Limb (tissue), 2 donors: Measurements from ENCODE around the gene DRD1.
"Not testable (repeated sequence)": the region's sequence is repeated elsewhere in the genome, so short reads cannot be mapped to it uniquely, and the experiment has no call there.

ENCODE experiments used
- DNase-seq, 2 donors: peaks; one replicate each; pipeline ENCODE4 v3.0.0-alpha.2; 2016; ENCODE audit errors: extremely low spot score in 2 of 2

The DRD1 gene

DNA sequence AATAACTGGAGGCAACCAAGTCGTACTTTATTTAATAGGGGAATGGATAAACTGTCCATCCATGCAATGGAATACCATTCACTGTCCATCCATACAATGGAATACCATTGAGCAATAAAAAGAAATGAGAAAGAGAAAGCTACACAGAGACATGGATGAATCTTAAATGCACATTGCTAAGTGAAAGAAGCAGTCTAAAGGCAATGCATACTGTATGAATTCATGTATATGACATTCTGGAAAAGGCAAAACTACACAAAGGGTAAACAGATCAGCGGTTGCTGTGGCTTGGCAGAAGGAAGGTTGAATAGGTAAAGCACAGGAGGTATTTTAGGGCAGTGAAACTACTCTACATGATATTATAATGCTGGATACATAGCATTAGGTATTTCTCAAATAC lies 16.2 kb downstream of the DRD1 start:
- DNase-seq = no peak

DNA sequence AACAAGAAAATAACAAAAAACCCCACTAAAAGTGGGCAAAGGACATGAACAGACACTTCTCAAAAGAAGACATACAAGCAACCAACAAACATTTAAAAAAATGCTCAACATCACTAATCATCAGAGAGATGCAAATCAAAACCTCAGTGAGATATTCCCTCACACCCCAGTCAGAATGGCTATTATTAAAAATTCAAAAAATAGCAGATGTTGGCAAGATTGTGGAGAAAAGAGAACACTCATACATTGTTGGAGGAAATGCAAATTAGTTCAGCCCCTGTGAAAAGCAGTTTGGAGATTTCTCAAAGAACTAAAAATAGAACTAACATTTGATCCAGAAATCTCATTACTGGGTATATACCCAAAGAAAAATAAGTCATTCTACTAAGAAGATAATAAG lies 19.4 kb downstream of the DRD1 start:
- DNase-seq = not testable (repeated sequence)

DNA sequence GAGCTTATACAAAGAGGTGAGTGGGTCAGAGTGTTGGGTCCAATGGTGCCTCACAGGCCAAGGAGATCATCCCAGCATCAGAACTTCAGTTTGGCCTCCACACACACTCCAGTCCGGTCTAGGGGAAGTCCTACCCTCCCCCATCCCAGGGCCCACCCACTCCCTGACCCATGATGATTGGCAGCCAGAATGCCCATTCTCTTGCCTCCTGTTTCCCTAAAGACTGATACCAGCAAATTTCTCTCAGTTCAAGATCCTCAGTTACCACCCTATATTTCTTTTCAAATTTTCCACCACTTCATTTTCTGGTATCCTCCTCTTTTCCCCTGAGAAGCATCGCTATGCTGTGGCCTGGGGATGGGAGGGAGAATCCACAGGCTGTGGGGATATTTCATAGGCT lies 21.9 kb downstream of the DRD1 start:
- DNase-seq = no peak

DNA sequence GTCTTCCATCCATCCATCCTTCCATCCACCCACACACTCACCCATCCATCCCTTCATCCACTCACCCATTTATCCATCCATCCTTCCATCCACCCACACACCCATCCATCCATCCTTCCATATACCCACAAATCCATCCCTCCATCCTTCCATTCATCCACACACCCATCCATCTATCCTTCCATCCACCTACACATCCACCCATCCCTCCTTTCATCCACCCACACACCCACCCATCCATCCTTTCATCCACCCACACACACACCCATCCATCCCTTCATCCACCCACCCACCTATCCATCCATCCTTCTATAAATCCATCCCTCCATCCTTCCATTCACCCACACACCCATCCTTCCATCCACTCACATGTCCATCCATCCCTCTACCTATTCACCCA lies 23.6 kb downstream of the DRD1 start:
- no peak for DNase-seq

DNA sequence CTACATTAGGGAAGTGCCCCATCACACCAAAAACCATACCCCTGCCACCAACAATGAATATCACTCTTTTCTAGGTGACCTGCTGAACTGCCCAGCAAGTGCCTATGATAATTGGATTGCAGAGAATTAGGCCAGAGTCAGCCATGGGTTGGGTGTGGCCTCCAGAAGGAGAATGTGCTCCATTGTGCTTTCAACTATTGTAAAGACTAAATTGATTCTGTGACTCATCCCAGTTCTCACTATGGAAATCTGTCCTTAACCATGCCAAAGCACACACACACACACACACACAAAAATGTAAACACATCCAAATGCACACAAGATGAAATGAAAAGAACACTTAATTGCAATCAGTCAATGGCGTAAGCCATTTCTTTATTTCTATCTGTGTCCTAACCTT lies 25.7 kb downstream of the DRD1 start:
- no peak for DNase-seq

DNA sequence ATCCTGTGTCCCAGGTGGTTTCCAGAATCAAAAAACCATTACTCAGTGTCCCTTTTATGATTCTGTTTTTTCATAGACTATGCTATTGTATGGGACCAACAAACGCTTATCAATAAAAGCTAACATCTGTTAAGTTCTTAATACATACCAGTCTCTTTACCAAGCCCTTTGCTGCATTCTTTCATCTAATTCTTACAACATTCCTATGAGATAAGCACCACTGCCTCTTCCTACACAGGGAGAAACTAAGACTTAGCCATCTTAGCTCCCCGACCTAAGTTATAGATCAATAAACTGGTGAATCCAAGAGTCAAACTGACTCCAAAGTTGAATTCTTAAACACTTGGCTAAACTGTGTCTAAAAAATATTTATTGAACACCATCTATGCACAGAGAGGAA lies 26.6 kb downstream of the DRD1 start:
- no peak for DNase-seq

DNA sequence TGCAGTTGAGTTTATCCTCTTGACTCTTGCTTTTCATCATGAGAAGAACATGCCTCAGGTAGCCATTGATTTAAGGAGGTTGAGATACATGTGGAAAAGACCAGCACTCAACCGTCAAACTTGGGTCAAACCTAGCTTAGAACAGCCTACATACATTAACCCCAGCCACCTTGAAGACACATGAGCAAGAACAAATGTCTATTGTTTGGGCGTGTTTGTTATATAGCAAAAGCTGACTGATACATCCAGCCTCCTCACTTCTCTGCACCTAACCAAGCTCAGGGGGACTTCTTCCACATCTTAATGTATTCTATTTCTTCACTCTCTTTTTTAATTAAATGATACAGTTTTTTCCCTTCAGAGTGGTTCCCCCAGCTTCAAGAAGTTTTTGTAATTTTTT lies 28.7 kb downstream of the DRD1 start:
- DNase-seq = no peak

DNA sequence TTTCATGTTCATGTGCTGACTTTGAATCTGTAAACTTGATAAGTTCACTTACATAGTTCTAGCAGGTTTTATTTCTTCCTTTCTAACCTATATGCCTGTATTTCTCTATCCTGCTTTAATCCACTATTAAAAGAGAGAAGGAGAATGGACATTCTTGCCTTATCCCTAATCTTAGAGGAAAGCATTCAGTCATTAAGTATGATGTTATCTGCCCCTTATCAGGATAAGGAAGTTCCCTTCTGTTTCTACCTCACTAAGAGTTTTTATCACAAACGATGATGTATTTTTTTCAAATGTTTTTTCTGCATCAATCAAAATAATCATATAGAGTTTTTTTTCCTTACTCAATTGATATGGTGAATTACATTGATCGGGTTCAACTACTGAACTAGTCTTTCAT lies 33.1 kb downstream of the DRD1 start:
- DNase-seq = no peak

DNA sequence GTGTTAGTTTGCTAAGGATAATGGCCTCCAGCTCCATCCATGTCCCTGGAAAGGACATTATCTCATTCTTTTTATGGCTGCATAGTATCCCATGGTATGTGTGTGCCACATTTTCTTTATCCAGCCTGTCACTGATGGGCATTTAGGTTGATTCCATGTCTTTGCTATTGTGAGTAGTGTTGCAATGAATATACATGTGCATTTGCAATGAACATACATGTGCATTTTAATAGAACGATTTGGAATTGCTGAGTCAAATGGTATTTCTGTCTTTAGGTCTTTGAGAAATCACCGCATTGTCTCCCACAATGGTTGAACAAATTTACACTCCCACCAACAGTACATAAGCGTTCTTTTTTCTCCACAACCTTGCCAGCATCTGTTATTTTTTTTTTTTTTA lies 37.7 kb downstream of the DRD1 start:
- DNase-seq = no peak

DNA sequence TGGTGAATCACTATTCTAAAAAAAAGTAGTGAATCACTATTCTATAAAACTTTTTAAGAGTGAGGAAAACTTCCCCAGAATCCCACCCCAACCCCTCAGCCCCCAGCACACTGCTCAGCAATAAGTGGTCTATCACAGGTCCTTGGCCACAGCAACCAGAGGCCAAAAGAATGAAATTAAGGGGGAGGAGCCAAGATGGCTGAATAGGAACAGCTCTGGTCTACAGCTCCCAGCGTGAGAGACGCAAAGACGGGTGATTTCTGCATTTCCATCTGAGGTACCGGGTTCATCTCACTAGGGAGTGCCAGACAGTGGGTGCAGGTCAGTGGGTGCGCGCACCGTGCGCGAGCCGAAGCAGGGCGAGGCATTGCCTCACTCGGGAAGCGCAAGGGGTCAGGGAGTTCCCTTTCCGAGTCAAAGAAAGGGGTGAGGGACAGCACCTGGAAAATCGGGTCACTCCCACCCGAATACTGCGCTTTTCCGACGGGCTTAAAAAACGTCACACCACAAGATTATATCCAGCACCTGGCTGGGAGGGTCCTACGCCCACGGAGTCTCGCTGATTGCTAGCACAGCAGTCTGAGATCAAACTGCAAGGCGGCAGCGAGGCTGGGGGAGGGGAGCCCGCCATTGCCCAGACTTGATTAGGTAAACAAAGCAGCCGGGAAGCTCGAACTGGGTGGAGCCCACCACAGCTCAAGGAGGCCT lies 46.2 kb downstream of the DRD1 start:
- DNase-seq = not testable (repeated sequence)

DNA sequence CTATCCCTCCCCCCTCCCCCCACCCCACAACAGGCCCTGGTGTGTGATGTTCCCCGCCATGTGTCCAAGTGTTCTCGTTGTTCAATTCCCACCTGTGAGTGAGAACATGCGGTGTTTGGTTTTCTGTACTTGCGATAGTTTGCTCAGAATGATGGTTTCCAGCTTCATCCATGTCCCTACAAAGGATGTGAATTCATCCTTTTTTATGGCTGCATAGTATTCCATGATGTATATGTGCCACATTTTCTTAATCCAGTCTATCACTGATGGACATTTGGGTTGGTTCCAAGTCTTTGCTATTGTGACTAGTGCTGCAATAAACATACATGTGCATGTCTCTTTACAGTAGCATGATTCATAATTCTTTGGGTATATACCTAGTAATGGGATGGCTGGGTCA lies 48.6 kb downstream of the DRD1 start:
- not testable (repeated sequence) for DNase-seq

DNA sequence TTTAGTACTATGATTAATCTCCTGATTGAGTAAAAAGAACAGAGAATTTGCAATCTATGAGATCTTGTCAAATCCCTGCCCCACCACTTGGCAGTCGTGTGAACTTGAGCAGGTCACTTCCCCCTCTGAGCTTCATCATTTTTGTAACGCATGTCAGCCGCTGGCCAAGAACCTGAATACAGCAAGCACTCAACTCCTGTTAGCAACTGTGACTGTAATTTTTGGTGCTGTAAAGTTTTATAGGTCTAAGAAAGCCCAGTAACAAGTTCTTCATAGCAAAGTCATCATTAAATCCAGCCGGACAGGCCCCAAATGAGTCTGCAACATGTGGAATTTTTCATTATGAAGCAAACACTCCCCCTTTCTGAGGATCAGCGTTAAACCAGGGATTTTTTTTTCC lies 49.4 kb downstream of the DRD1 start:
- DNase-seq = no peak

DNA sequence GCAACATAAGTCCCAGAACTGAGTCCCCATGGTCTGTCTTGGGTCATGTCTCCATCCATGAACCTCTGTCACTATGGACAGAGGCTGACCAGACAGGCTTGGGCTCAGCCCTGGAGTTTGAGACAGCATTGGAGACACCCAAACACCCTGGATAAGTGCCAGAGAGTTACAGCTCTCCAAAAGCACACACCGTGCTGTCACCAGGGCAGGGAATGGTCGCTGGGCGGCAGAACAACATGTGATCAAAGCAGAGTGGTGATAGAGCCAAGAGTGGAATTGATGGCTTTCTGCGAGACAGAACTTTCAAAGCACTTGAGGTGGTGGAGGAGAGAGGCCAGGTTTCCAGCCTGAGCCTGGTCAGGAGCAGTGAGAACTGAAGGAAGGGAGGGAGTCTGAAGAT lies 50.1 kb downstream of the DRD1 start:
- no peak for DNase-seq

DNA sequence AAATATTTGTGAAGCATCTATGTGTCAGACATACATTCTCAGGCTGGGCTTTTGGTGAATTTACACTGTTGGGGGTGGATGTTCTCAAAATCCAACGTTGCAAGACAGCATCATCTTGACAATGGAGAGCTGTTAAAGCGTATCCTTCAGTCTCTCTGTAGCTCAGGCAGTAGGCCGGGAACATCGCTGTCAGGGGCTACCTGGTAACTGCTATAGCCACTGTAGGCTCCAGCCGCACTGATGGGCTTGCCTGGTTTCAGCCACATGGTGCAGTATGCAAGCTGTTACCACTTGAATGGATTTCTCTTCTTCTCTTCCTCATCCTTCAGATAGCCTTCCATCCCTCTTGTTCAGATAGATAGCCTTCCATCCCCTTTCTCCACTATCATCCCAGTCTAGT lies 51.7 kb downstream of the DRD1 start:
- DNase-seq = no peak

DNA sequence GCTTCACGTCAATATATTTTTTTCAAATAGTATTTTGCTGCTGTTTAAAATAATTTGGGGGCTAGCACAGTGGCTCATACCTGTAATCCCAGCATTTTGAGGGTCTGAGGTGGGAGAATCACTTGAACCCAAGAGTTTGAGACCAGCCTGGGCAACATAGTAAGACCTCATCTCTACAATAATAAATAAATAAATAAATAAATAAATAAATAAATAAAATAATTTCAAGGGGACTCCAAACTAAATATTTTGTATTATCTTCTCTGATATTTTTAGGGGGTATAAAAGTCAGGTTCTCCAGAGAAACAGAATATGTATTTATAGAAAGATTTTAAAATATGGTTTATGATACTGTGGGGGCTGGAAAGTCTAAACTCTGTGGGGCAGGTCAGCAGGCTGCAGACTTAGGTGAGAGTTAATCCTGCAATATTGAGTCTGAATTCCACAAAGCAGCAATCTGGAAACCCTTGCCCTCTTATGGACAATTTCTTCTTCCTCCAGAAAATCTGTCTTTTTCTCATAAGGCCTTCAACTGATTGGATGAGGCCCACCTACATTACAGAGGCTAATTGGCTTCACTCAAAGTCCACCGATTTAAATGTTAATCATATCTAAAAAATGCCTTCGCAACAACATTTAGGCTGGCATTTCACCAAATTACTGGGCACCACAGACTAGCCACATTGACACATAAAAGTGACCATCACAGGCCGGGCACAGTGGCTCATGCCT lies 53.5 kb downstream of the DRD1 start:
- no peak for DNase-seq
